Skeletal muscle satellite cell (primary cell): ENCODE measurements around the gene FGB. TPM values are rescaled to one million over a fixed set of nuclear protein-coding genes. Genes with fewer than 3 reads are reported as not detected.

ENCODE experiments used
- H3K27me3 ChIP-seq: 2 replicates; pipeline ENCODE4 v1.7.0; 2013; ENCODE audit warnings: low read length; ENCODE audit not compliant: control insufficient read depth, insufficient read depth
- H3K36me3 ChIP-seq: 2 replicates; pipeline ENCODE4 v1.7.0; 2013; ENCODE audit warnings: mild to moderate bottlenecking, control low read depth, low read length; ENCODE audit not compliant: insufficient read depth
- H3K4me1 ChIP-seq: 2 replicates; pipeline ENCODE4 v1.7.0; 2013; ENCODE audit warnings: low read length; ENCODE audit not compliant: control insufficient read depth, insufficient read depth
- H3K4me2 ChIP-seq: 2 replicates; pipeline ENCODE4 v1.7.0; 2013; ENCODE audit warnings: mild to moderate bottlenecking, low read length
- H3K4me3 ChIP-seq: 2 replicates; pipeline ENCODE4 v1.7.0; 2013; ENCODE audit warnings: low read length
- H3K9ac ChIP-seq: 2 replicates; pipeline ENCODE4 v1.7.0; 2013; ENCODE audit warnings: mild to moderate bottlenecking, low read depth, low read length, moderate library complexity
- H3K9me3 ChIP-seq: replicated peaks from 2 replicates; pipeline ENCODE4 v1.7.0; 2013; ENCODE audit warnings: mild to moderate bottlenecking, control low read depth, low read length
- small RNA-seq: library from RNA; depleted of rRNA; stranded (forward); fragments of <200 nt; gene quantifications from one replicate; pipeline ENCODE3, GENCODE V24; 2012

FGB gene

DNA sequence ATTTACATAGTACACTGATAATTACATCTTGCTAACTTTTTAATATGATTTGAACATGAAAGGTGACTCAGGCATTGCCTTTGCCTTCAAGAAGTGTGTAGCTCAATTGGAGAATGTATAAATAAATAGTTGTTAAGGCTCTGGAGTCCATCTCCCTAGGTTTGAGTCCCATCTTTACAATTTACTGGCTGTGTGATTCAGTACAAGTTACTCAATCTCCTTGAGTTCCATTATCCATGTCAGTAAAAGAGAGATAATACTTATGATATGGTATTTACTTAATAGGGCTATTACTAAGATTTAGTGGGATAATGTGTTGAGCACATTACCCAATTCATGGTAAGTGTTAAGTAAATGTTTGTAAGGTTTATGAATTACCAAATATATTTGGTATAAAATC, 51.5 kb downstream of the FGB start:
- Histone ChIP-seq H3K36me3 (no peaks in the 10 kb centered on the region), H3K9me3 (no peaks in the 10 kb centered on the region), H3K4me3 (no peak overlapping the region), H3K4me1 (no peaks in the 10 kb centered on the region), H3K27me3 (peaks cover 6% of the 10 kb centered on the region), H3K9ac (no peak overlapping the region), H3K4me2 (no peak overlapping the region)

GRCh38 chr4:154615211-154615610, 52.4 kb downstream of the FGB start:
- Histone ChIP-seq H3K4me3 (no peak overlapping the region), H3K4me2 (no peak overlapping the region), H3K36me3 (no peaks in the 10 kb centered on the region), H3K27me3 (peaks cover 7% of the 10 kb centered on the region), H3K9ac (no peak overlapping the region), H3K4me1 (no peaks in the 10 kb centered on the region), H3K9me3 (no peaks in the 10 kb centered on the region)

DNA sequence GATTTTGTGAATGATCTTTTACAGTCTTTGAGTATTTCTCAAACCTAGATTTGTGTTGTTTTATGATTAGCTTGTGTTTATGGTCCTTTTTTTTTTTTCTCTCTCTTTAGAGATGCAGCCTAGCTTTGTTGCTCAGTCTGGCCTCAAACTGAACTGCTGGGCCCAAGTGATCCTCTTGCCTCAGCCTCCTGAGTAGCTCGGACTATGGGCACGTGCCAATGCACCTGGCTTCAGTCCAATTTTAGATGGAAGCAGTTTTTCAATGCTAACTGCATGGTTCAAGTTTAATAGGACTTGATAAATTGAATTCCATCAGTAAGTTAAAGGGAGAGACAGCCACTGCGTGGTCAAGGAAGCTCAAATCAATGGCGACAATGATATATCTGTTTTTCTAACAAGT, 53.5 kb downstream of the FGB start:
- Histone ChIP-seq H3K4me1 (no peaks in the 10 kb centered on the region), H3K9ac (no peak overlapping the region), H3K9me3 (no peaks in the 10 kb centered on the region), H3K4me3 (no peak overlapping the region), H3K4me2 (no peak overlapping the region), H3K27me3 (peaks cover 10% of the 10 kb centered on the region), H3K36me3 (no peaks in the 10 kb centered on the region)

DNA sequence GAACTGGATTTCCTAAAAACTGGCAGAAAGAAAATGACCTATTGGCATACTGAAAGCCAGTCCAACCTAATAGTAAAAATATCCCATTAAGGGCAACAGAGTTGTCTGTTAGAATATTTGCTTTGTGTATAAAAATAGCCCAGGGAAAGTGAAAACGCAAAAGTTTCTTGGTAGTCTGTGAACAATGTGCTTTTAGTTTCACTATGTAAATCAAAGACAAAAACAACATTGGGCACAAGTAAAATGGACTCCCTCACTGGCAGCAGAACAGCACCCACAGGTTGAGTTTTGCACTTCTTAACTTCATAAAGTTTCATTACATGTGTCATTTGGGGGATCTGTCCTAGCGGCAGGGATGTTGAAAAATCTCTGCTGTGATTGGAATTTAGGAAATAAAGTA, 53.9 kb downstream of the FGB start:
- Histone ChIP-seq H3K36me3 (no peaks in the 10 kb centered on the region), H3K4me1 (no peaks in the 10 kb centered on the region), H3K27me3 (peaks cover 13% of the 10 kb centered on the region), H3K9me3 (no peaks in the 10 kb centered on the region), H3K4me2 (no peak overlapping the region), H3K4me3 (no peak overlapping the region), H3K9ac (no peak overlapping the region)

- peaks cover 13% of the 10 kb centered on the region for H3K27me3 ChIP-seq
- H3K4me2 ChIP-seq: no peak overlapping the region
- H3K4me1 ChIP-seq: no peaks in the 10 kb centered on the region
- H3K9me3 ChIP-seq: no peaks in the 10 kb centered on the region
- H3K9ac ChIP-seq: no peak overlapping the region
- H3K36me3 ChIP-seq: no peaks in the 10 kb centered on the region
- H3K4me3 ChIP-seq: no peak overlapping the region
These were observed 55.1 kb downstream of the FGB start for GRCh38 chr4:154617820-154618317.

DNA sequence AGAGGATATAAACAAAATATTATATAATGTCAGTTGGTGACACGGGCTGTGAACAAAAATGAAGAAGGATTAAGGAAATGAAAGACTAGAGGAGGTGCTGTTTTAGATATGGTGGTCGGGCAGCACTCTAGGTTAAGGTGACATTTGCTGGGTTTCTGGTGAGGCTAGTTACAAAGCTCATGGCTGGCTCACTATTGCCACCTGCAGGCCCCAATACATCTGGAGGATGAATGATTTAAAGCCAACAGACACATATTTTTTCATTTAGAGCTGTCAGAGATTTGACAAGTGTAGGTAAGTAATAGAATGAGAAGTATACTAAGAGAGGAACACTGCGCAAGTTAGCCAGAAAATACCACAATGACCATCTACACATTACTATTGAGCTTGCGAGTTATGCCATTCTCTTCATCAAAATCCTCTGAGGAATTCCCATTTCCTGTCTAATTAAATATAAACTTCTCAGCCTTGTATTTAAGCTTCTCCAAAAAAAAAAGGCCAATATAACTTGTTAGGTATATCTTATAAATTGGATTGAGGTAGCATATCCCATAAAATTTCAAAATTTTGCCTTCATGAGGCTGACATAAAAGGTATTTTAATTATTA, 56.0 kb downstream of the FGB start:
- Histone ChIP-seq H3K27me3 (peaks cover 10% of the 10 kb centered on the region), H3K36me3 (no peaks in the 10 kb centered on the region), H3K4me2 (no peak overlapping the region), H3K9me3 (no peaks in the 10 kb centered on the region), H3K9ac (no peak overlapping the region), H3K4me1 (no peaks in the 10 kb centered on the region), H3K4me3 (no peak overlapping the region)

- Histone ChIP-seq H3K4me1 (no peaks in the 10 kb centered on the region), H3K9ac (no peak overlapping the region), H3K9me3 (no peaks in the 10 kb centered on the region), H3K4me3 (no peak overlapping the region), H3K36me3 (no peaks in the 10 kb centered on the region), H3K4me2 (no peak overlapping the region), H3K27me3 (peaks cover 10% of the 10 kb centered on the region)
These were observed 57.3 kb downstream of the FGB start for GRCh38 chr4:154620111-154620510.

Small RNA genes within 50 kb of the gene (small RNA-seq; reads per million reads assigned to genes)
- not detected for gene RNU6-1285P
